Measurements from ENCODE around the gene XPO1.

XPO1 gene

DNA sequence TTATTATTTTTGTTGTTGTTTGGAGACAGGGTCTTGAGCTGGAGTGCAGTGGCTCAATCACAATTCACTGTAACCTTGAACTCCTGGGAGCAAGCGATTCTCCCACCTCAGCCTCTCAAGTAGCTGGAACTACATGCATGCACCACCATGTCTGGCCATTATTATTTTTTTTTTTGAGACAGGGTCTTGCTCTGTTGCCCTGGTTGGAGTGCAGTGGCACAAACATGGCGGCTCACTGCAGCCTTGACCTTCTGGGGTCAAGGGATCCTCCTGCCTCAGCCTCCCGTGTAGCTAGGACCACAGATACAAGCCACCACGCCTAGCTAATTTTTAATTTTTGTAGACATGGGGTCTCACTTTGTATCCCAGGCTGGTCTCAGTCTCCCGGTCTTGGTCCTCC, 20.0 kb upstream of the XPO1 start:
- Histone ChIP-seq H2AFZ (ENCODE audit: low read depth) (no peak overlapping the region), H3K27me3 (ENCODE audit: insufficient read depth, low read depth) (no peaks in the 10 kb centered on the region), H3K27ac (no peak overlapping the region), H4K20me1 (ENCODE audit: insufficient read depth) (no peaks in the 10 kb centered on the region), H3K9ac (no peak overlapping the region), H3K4me3 (IDR thresholded peaks at IDR 0.05; ENCODE audit: insufficient read depth, low read depth, low read length) (no peak overlapping the region), H3K79me2 (ENCODE audit: insufficient read depth, low read depth) (no peaks in the 10 kb centered on the region), H3K4me2 (no peak overlapping the region), H3K4me1 (ENCODE audit: low read depth, poor library complexity, severe bottlenecking) (no peaks in the 10 kb centered on the region), H3K36me3 (ENCODE audit: insufficient read depth) (no peaks in the 10 kb centered on the region)
- TF ChIP-seq, protein P1, sequence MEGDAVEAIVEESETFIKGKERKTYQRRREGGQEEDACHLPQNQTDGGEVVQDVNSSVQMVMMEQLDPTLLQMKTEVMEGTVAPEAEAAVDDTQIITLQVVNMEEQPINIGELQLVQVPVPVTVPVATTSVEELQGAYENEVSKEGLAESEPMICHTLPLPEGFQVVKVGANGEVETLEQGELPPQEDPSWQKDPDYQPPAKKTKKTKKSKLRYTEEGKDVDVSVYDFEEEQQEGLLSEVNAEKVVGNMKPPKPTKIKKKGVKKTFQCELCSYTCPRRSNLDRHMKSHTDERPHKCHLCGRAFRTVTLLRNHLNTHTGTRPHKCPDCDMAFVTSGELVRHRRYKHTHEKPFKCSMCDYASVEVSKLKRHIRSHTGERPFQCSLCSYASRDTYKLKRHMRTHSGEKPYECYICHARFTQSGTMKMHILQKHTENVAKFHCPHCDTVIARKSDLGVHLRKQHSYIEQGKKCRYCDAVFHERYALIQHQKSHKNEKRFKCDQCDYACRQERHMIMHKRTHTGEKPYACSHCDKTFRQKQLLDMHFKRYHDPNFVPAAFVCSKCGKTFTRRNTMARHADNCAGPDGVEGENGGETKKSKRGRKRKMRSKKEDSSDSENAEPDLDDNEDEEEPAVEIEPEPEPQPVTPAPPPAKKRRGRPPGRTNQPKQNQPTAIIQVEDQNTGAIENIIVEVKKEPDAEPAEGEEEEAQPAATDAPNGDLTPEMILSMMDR (conservative IDR thresholded peaks at IDR 0.05; ENCODE audit: low read depth, low read length) = no peak

DNA sequence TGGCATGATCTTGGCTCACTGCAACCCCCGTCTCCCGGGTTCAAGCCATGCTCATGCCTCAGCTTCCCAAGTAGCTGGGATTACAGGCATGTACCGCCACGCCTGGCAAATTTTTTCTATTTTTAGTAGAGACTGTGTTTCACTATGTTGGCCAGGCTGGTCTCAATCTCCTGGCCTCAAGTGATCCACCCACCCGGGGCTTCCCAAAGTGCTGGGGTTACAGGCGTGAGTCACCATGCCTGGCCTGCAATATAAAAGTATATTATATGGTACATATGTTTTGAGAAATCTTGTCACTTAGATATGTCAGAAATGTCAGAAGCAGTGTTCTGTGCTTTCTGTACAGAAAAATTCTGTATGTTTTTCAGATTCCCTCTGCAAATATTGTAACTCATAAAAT, 19.2 kb upstream of the XPO1 start:
- Histone ChIP-seq H2AFZ (ENCODE audit: low read depth) (no peak overlapping the region), H3K79me2 (ENCODE audit: insufficient read depth, low read depth) (no peaks in the 10 kb centered on the region), H3K27ac (no peak overlapping the region), H3K4me1 (ENCODE audit: low read depth, poor library complexity, severe bottlenecking) (no peaks in the 10 kb centered on the region), H3K36me3 (ENCODE audit: insufficient read depth) (no peaks in the 10 kb centered on the region), H4K20me1 (ENCODE audit: insufficient read depth) (no peaks in the 10 kb centered on the region), H3K4me2 (no peak overlapping the region), H3K27me3 (ENCODE audit: insufficient read depth, low read depth) (no peaks in the 10 kb centered on the region), H3K9ac (no peak overlapping the region), H3K4me3 (IDR thresholded peaks at IDR 0.05; ENCODE audit: insufficient read depth, low read depth, low read length) (no peak overlapping the region)
- TF ChIP-seq, protein P1 (conservative IDR thresholded peaks at IDR 0.05; ENCODE audit: low read depth, low read length) = no peak

DNA sequence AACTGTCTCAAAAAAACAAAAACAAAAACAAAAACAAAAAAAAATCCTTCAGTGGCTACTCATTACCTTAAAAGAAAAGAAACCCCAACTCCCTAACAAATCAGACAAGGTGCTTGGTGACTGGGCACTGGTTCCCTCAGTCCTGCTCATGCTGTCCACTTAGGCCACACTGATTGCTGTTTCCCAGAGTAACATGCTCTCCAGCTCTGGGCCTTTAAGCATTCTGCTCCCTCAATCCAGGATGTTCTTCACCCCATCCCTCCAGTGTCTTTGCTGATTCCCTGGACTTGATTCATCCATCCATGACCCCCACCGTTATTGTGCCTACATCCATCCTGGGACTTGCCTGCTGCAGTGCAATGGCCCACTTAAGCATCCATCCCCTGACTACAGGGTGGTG, 16.4 kb upstream of the XPO1 start:
- H3K4me2 ChIP-seq = no peak overlapping the region
- no peaks in the 10 kb centered on the region for H3K4me1 ChIP-seq (ENCODE audit: low read depth, poor library complexity, severe bottlenecking)
- no peaks in the 10 kb centered on the region for H4K20me1 ChIP-seq (ENCODE audit: insufficient read depth)
- no peak overlapping the region for H2AFZ ChIP-seq (ENCODE audit: low read depth)
- no peaks in the 10 kb centered on the region for H3K36me3 ChIP-seq (ENCODE audit: insufficient read depth)
- H3K27me3 ChIP-seq (ENCODE audit: insufficient read depth, low read depth) = no peaks in the 10 kb centered on the region
- H3K79me2 ChIP-seq (ENCODE audit: insufficient read depth, low read depth) = no peaks in the 10 kb centered on the region
- H3K4me3 ChIP-seq (IDR thresholded peaks at IDR 0.05; ENCODE audit: insufficient read depth, low read depth, low read length) = no peak overlapping the region
- no peak overlapping the region for H3K9ac ChIP-seq
- H3K27ac ChIP-seq = no peak overlapping the region
- TF ChIP-seq, protein P1 (conservative IDR thresholded peaks at IDR 0.05; ENCODE audit: low read depth, low read length) = no peak

DNA sequence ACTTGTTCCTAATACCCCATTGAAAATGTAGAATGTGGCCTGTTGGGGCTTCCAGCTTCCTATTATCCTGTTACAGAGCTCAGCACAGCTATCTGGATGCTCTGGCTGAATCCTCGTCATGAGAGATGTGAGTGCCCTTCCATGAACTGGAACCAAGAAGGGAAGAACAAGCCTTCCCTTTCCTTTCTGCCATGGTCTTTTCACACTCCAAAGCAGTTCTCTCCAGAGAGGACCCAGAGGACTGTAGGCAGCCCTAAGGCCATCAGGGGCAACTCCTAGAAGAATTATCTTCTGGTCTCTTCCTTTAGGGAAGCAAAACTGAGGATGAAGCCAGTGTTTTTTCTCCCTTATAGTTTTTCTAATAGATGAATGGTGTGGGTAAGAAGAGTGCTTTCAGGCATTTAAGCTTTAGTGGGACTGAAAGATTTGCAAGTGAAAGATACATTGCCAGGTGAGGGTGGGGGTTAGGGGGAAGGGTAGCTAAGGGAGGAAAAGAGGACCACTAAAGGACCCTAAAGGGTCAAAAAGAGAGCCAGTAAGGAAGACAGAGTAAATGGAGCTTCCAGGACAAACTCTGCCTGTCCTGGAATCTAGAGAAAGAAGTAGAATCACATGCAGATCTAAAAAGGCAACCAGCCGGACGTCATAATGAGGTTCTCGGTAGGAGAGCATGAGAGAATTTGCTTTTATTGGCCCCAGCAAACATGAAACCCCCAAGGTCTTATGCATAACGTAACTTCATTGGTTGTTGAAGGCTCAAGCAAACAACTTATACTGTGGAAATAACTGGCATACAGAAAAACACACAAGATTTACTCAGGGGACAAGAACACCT, 12.4 kb upstream of the XPO1 start:
- Histone ChIP-seq H3K4me3 (IDR thresholded peaks at IDR 0.05; ENCODE audit: insufficient read depth, low read depth, low read length) (no peak overlapping the region), H3K9ac (no peak overlapping the region), H4K20me1 (ENCODE audit: insufficient read depth) (no peaks in the 10 kb centered on the region), H3K4me2 (no peak overlapping the region), H3K4me1 (ENCODE audit: low read depth, poor library complexity, severe bottlenecking) (no peaks in the 10 kb centered on the region), H3K79me2 (ENCODE audit: insufficient read depth, low read depth) (no peaks in the 10 kb centered on the region), H2AFZ (ENCODE audit: low read depth) (no peak overlapping the region), H3K36me3 (ENCODE audit: insufficient read depth) (no peaks in the 10 kb centered on the region), H3K27ac (no peak overlapping the region), H3K27me3 (ENCODE audit: insufficient read depth, low read depth) (no peaks in the 10 kb centered on the region)
- TF ChIP-seq, protein P1 (conservative IDR thresholded peaks at IDR 0.05; ENCODE audit: low read depth, low read length) = no peak

Data from KMS-11 (cell line).